Activated CD8-positive, alpha-beta memory T cell treated with anti-CD3 and anti-CD28 coated beads for 1 hour (primary cell): ENCODE data around the gene DET1.
"Not testable (repeated sequence)": the region's sequence is repeated elsewhere in the genome, so short reads cannot be mapped to it uniquely, and the experiment has no call there.

ENCODE experiments used
- DNase-seq, 2 donors: peaks; one replicate each; pipeline ENCODE4 v3.0.0-alpha.2; 2020; ENCODE audit warnings: low read depth in 1 of 2; ENCODE audit errors: extremely low read depth in 1 of 2

Gene DET1

GRCh38 chr15:88541111-88541510 lies 5.4 kb downstream of the DET1 start:
- not testable (repeated sequence) for DNase-seq

DNA sequence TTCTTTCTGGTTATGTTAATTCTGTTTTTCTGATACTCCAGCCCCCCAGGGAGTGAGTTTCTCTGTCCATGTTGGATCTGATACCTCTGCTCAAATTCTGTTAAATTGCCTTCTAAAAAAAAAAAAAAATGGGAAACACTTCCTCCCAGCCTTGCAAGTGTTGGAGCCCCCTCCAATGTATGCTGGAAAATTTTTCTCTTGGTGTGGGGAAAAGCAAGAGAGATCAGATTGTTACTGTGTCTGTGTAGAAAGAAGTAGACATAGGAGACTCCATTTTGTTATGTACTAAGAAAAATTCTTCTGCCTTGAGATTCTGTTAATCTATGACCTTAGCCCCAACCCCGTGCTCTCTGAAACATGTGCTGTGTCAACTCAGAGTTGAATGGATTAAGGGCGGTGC lies 6.1 kb downstream of the DET1 start:
- not testable (repeated sequence) for DNase-seq

GRCh38 chr15:88539441-88539840 lies 7.0 kb downstream of the DET1 start:
- DNase-seq = no peak

- DNase-seq = no peak
These were observed 7.5 kb downstream of the DET1 start for GRCh38 chr15:88538972-88539371.

- DNase-seq = no peak
These were observed 8.7 kb downstream of the DET1 start for GRCh38 chr15:88537591-88538317.

DNA sequence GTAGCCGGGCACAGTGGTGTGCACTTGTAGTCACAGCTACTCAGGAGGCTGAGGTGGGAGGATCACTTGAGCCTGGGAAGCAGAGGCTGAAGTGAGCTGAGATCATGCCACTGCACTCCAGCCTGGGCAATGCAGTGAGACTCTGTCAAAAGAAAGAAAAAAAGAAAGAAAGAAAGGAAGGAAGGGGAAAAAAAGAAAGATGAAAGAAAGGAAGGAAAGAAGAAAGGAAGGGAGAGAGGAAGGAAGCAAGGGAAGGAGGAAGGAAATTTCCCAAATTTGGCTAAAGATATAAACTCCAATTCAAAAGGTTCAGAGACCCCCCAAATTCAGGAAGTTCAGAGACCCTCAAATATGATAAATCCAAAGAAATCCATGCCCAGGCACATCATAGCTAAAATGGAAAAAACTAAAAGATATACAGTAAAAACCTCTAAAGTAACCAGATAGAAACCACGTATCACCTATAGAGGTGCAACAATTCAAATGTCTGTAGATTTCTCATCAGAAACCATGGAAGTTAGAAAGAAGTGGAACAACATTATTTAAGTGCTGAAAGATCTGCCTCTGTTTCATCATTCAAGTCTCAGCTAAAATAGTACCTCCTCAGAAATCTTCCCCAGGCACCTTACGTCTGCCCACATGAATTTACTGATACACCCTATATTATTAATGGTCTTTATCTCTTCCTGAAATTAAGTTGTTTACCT lies 10.7 kb downstream of the DET1 start:
- no peak for DNase-seq

DNA sequence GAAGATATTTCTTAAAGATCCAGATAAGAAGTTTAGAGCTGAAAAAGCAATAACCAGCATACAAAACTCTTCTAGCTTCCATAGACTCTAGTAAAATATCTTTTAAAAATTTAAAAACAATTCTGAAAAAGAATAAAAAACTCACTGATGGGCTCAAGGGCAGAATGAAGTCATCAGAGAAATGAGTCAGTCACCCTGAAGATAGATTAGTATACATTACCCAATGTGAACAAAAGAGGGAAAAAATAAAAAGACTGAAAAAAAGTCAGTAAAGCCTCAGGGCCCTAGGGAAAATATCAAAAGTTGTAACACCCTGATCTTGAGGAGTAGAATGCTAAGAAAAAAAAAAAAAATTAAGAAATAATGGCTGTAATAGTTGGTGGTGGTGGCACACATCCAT lies 11.4 kb downstream of the DET1 start:
- DNase-seq = no peak

- no peak for DNase-seq
These were observed 13.1 kb downstream of the DET1 start for GRCh38 chr15:88533376-88533775.

- DNase-seq = no peak
These were observed 17.4 kb downstream of the DET1 start for GRCh38 chr15:88529021-88529630.

DNA sequence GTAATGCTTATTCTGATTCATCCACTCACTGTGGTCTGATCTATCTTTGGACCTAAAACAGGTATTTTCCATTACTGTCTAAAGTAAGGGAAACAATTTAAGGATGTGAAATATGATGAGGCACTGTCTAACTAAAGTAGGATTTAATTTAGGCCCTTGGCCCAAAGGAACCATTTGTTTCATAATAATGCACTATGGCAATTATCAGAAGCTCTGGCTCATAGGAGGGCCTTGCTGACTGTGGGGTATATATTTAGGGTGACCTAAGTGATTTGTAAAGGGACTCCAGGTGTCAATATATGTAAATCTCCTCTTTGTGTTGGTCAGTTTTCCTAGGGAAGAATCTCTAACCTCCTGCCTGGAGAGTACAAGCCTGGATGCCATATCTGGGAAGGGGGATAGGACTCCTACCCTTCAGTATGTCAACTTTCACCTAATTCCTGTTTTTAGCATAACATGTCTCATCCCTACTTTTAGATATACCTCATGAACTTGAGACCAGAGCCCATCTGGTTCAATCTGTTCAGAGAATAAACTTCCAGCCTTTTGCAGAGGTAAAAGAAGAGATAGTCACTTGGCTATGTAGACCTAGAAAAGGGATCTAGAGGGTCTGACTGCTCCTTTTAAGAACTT lies 20.1 kb downstream of the DET1 start:
- no peak for DNase-seq

GRCh38 chr15:88525418-88525817 lies 21.1 kb downstream of the DET1 start:
- no peak for DNase-seq

DNA sequence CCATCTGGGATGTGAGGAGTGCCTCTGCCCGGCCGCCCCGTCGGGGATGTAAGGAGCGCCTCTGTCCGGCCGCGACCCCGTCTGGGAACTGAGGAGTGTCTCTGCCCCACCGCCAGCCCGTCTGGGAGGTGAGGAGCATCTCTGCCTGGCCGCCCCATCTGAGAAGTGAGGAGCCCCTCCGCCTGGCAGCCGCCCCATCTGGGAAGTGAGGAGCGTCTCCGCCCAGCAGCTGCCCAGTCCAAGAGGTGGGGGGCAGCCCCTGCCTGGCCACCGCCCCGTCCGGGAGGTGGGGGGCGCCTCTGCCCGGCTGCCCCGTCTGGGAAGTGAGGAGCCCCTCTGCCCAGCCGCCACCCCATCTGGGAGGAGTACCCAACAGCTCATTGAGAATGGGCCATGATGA lies 22.4 kb downstream of the DET1 start:
- not testable (repeated sequence) for DNase-seq

- no peak for DNase-seq
These were observed 27.6 kb downstream of the DET1 start for GRCh38 chr15:88518903-88519302.

- no peak for DNase-seq
These were observed 33.3 kb downstream of the DET1 start for GRCh38 chr15:88513195-88513594.

DNA sequence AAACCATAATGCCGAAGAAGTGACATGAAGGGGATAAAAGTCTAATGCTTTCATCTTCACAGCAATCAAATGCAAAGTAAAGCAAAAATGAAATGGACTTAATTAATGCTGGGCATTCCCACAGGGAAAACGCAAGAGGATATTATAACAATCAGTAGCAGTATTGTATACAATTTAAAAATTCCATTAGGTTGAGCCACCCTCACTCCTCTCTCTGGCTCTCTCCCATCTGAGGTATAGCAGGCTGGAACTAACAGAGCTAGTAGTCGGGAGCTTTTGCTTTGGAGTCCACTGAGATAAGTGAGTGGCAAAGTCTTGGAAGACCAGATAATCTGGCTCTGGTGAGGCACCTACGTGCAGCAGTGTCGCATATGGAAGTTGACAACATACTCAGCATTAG lies 33.9 kb downstream of the DET1 start:
- DNase-seq = no peak

- DNase-seq = no peak
These were observed 34.4 kb downstream of the DET1 start for GRCh38 chr15:88512078-88512477.

GRCh38 chr15:88511161-88511560 lies 35.3 kb downstream of the DET1 start:
- DNase-seq = no peak

- DNase-seq = no peak
These were observed 36.5 kb downstream of the DET1 start for GRCh38 chr15:88509964-88510363.

- DNase-seq = no peak
These were observed 37.2 kb downstream of the DET1 start for GRCh38 chr15:88509321-88509720.

DNA sequence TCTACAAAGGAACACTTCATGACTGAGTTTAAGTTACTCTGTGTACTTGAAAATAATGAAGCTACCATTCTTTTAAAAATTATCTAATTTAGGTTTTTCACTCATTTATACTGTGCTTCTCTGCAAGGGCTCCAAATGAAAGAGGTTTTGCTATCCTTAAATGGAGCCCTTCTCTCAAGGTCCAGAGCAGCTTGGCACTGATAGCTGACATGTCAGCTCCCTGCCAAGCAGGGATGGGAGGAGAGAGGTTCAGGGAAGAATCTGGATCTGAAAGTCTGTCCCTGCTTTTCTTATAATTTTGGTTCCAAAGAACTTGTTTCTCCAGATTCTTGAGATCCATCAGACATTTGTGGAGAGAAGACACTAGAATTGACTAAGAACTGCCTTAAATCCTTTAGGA lies 39.9 kb downstream of the DET1 start:
- no peak for DNase-seq

- DNase-seq = no peak
These were observed 40.8 kb downstream of the DET1 start for GRCh38 chr15:88505721-88506120.

GRCh38 chr15:88504445-88504844 lies 42.0 kb downstream of the DET1 start:
- no peak for DNase-seq
